H1 (cell line): ENCODE data around the gene PIM1. TPM values are rescaled to one million over a fixed set of nuclear protein-coding genes. Genes with fewer than 3 reads are reported as not detected.
A peak's percentile ranks its signal among the peaks of the same experiment; 100 is the strongest.

Experiments used
- CTCF ChIA-PET: fragments of 300-600 bp; sonication (Branson Sonifier 250); formaldehyde crosslinking; loops from one replicate; lab custom pipeline; 2021; ENCODE audit not compliant: partially characterized antibody; lab: Charles Lee
- POLR2A ChIA-PET: fragments of 300-600 bp; sonication (Branson Sonifier 250); formaldehyde crosslinking; loops from one replicate; lab custom pipeline; 2021; ENCODE audit warnings: inconsistent platforms; ENCODE audit not compliant: partially characterized antibody; lab: Charles Lee
- DNase-seq, 2 experiments: peaks; one replicate each; pipeline versions ENCODE4 v3.0.0 to v3.0.0-alpha.2; 2010 to 2022; ENCODE audit warnings: low spot score in 2 of 2, low read depth in 1 of 2, mixed read lengths in 1 of 2
- FAIRE-seq: peaks from 2 replicates; lab custom pipeline; 2011; peaks lifted over from hg19 to GRCh38; lab: Jason Lieb, UNC
- H2AFZ ChIP-seq: 2 replicates; pipeline ENCODE4 v1.8.1; 2012; ENCODE audit warnings: low read length, inconsistent platforms
- H2AK5ac ChIP-seq: 2 replicates; pipeline ENCODE4 v1.6.1; 2013; ENCODE audit warnings: low read depth, low read length
- H2BK120ac ChIP-seq: replicated peaks from 2 replicates; pipeline ENCODE3; 2013; ENCODE audit warnings: low read depth, low read length, inconsistent platforms
- H2BK12ac ChIP-seq: 2 replicates; pipeline ENCODE4 v1.6.1; 2013; ENCODE audit warnings: low read depth, low read length
- H2BK15ac ChIP-seq: 2 replicates; pipeline ENCODE4 v1.6.1; 2013; ENCODE audit warnings: low read length
- H2BK20ac ChIP-seq: 2 replicates; pipeline ENCODE4 v1.6.1; 2013; ENCODE audit warnings: low read length
- H2BK5ac ChIP-seq: 2 replicates; pipeline ENCODE4 v1.6.1; 2013; ENCODE audit warnings: low read depth, low read length
- H3K14ac ChIP-seq: 2 replicates; pipeline ENCODE4 v1.6.1; 2013; ENCODE audit warnings: inconsistent platforms; ENCODE audit not compliant: insufficient read length
- H3K18ac ChIP-seq: 2 replicates; pipeline ENCODE4 v1.6.1; 2013; ENCODE audit warnings: low read length; ENCODE audit errors: extremely low read depth
- H3K23ac ChIP-seq: 2 replicates; pipeline ENCODE4 v1.6.1; 2013; ENCODE audit warnings: inconsistent platforms; ENCODE audit not compliant: insufficient read length
- H3K23me2 ChIP-seq: 2 replicates; pipeline ENCODE4 v1.6.1; 2013; ENCODE audit warnings: low read depth, low read length
- H3K27ac ChIP-seq: 2 replicates; pipeline ENCODE4 v1.6.1; 2011; ENCODE audit warnings: low read depth, low read length, inconsistent platforms
- H3K27me3 ChIP-seq, 4 experiments: replicated peaks in 1 of 4; 1 replicate in 1 of 4; 2 replicates in 3 of 4; pipeline versions ENCODE4 v1.6.1 to v1.8.1; 2011 to 2013; ENCODE audit warnings: low read length in 3 of 4, mild to moderate bottlenecking in 3 of 4, inconsistent platforms in 2 of 4, mixed read lengths in 2 of 4, moderate library complexity in 1 of 4; ENCODE audit not compliant: control insufficient read depth in 3 of 4, insufficient read depth in 3 of 4; ENCODE audit errors: extremely low read depth in 1 of 4
- H3K36me3 ChIP-seq, 4 experiments: 2 replicates each; pipeline versions ENCODE4 v1.6.1 to v1.8.1; 2011 to 2013; ENCODE audit warnings: mild to moderate bottlenecking in 4 of 4, low read length in 3 of 4, moderate library complexity in 2 of 4, control low read depth in 1 of 4, inconsistent platforms in 1 of 4; ENCODE audit not compliant: insufficient read depth in 4 of 4, control insufficient read depth in 2 of 4
- H3K4ac ChIP-seq: replicated peaks from 2 replicates; pipeline ENCODE3; 2013; ENCODE audit warnings: low read length, low read depth, mixed read lengths, inconsistent platforms; ENCODE audit not compliant: insufficient read length
- H3K4me1 ChIP-seq, 4 experiments: replicated peaks in 1 of 4; 1 replicate in 1 of 4; 2 replicates in 3 of 4; pipeline versions ENCODE4 v1.6.1 to v1.8.1; 2011 to 2013; ENCODE audit warnings: low read length in 3 of 4, inconsistent platforms in 2 of 4, mixed read lengths in 1 of 4; ENCODE audit not compliant: insufficient read depth in 4 of 4, control insufficient read depth in 3 of 4
- H3K4me2 ChIP-seq, 2 experiments: 2 replicates each; pipeline versions ENCODE4 v1.6.1 to v1.8.1; 2011 to 2013; ENCODE audit warnings: low read depth in 2 of 2, low read length in 2 of 2, control low read depth in 1 of 2, inconsistent platforms in 1 of 2, mild to moderate bottlenecking in 1 of 2; ENCODE audit not compliant: insufficient read depth in 1 of 2
- H3K4me3 ChIP-seq, 4 experiments: fragments of 200-600, 300-600 bp in 1 of 4; sonication (generic), shearing (Covaris generic), sonication (Bioruptor Twin) in 1 of 4; 2 replicates each; pipeline versions ENCODE4 v1.5.1 to v1.8.1; 2011 to 2016; ENCODE audit warnings: low read length in 4 of 4, low read depth in 3 of 4, control low read depth in 2 of 4, inconsistent platforms in 2 of 4, mild to moderate bottlenecking in 2 of 4, mixed read lengths in 1 of 4, moderate library complexity in 1 of 4; ENCODE audit not compliant: insufficient read depth in 2 of 4; ENCODE audit errors: extremely low read depth in 1 of 4
- H3K56ac ChIP-seq: replicated peaks from 2 replicates; pipeline ENCODE3; 2013; ENCODE audit warnings: low read depth, mild to moderate bottlenecking, mixed read lengths, low read length, inconsistent platforms; ENCODE audit not compliant: insufficient read length
- H3K79me1 ChIP-seq: 2 replicates; pipeline ENCODE4 v1.6.1; 2013; ENCODE audit warnings: low read depth, low read length, control low read depth
- H3K79me2 ChIP-seq, 2 experiments: 2 replicates each; pipeline versions ENCODE4 v1.6.1 to v1.8.1; 2012 to 2013; ENCODE audit warnings: low read length in 2 of 2, mild to moderate bottlenecking in 2 of 2, inconsistent platforms in 1 of 2; ENCODE audit not compliant: insufficient read depth in 2 of 2, control insufficient read depth in 1 of 2
- H3K9ac ChIP-seq, 4 experiments: replicated peaks in 1 of 4; 1 replicate in 1 of 4; 2 replicates in 3 of 4; pipeline versions ENCODE4 v1.6.1 to v1.8.1; 2011 to 2013; ENCODE audit warnings: low read depth in 3 of 4, low read length in 3 of 4, control low read depth in 2 of 4, mild to moderate bottlenecking in 2 of 4, moderate library complexity in 2 of 4, inconsistent platforms in 1 of 4; ENCODE audit errors: extremely low read depth in 1 of 4
- H3K9me3 ChIP-seq, 2 experiments: 2 replicates each; pipeline versions ENCODE4 v1.6.1 to v1.8.1; 2012 to 2013; ENCODE audit warnings: mild to moderate bottlenecking in 2 of 2, moderate library complexity in 2 of 2, control low read depth in 1 of 2, inconsistent platforms in 1 of 2, low read depth in 1 of 2, low read length in 1 of 2, mixed read lengths in 1 of 2; ENCODE audit not compliant: insufficient read depth in 2 of 2
- H4K20me1 ChIP-seq, 2 experiments: replicated peaks in 1 of 2; 2 replicates each; pipeline versions ENCODE3 to v1.8.1; 2011 to 2013; ENCODE audit warnings: inconsistent platforms in 2 of 2, low read length in 2 of 2, mild to moderate bottlenecking in 1 of 2; ENCODE audit not compliant: insufficient read depth in 2 of 2, control insufficient read depth in 1 of 2
- H4K5ac ChIP-seq: 2 replicates; pipeline ENCODE4 v1.6.1; 2013; ENCODE audit warnings: low read length, low read depth, mixed read lengths, inconsistent platforms; ENCODE audit not compliant: insufficient read length
- H4K8ac ChIP-seq: 2 replicates; pipeline ENCODE4 v1.8.0; 2013; ENCODE audit warnings: mild to moderate bottlenecking, moderate library complexity, low read length, inconsistent platforms; ENCODE audit not compliant: insufficient read depth; ENCODE audit errors: extremely low read depth
- H4K91ac ChIP-seq: replicated peaks from 2 replicates; pipeline ENCODE3; 2013; ENCODE audit warnings: low read length, mixed read lengths, inconsistent platforms; ENCODE audit not compliant: insufficient read length
- BCL11A ChIP-seq, 2 experiments: IDR thresholded peaks; one replicate each; pipeline ENCODE4 v1.6.1; 2011; ENCODE audit warnings: low read depth in 2 of 2, low read length in 2 of 2, mild to moderate bottlenecking in 2 of 2
- CBX8 ChIP-seq: fragments of 300-800, 300-1000 bp; sonication (generic); IDR thresholded peaks from 2 replicates; pipeline ENCODE4 v1.7.1; 2016; ENCODE audit warnings: low read depth, low read length, borderline replicate concordance
- JUND ChIP-seq: IDR thresholded peaks from 2 replicates; pipeline ENCODE4 v1.6.1; 2011; ENCODE audit warnings: mild to moderate bottlenecking, improper control_type of control experiment, low read length
- KDM1A ChIP-seq: fragments of 200-600, 300-600 bp; sonication (generic); IDR thresholded peaks from 2 replicates; pipeline ENCODE4 v1.7.1; 2016; ENCODE audit warnings: mild to moderate bottlenecking, low read length, borderline replicate concordance
- KDM5A ChIP-seq: fragments of 200-600 bp; IDR thresholded peaks from 2 replicates; pipeline ENCODE4 v1.7.1; 2012; ENCODE audit warnings: mild to moderate bottlenecking, low read length, inconsistent platforms, mixed read lengths
- SP2 ChIP-seq: IDR thresholded peaks from 2 replicates; pipeline ENCODE4 v1.6.1; 2012; ENCODE audit warnings: mild to moderate bottlenecking, low read length, inconsistent platforms
- WGBS, 2 experiments: shearing (Covaris generic) in 1 of 2; methylation state at CpG; one replicate each; pipeline versions ENCODE4 v1.1.6 to v1.1.7; 2013 to 2015; ENCODE audit warnings: low lambda C conversion rate in 2 of 2, mixed read lengths in 2 of 2, inconsistent platforms in 1 of 2, low coverage in 1 of 2, missing lambda C conversion rate in 1 of 2; ENCODE audit not compliant: insufficient replicate concordance in 2 of 2, insufficient coverage in 1 of 2, insufficient read length in 1 of 2; ENCODE audit errors: extremely low coverage in 1 of 2, missing lambda C conversion rate in 1 of 2; 5-methylcytosine and 5-hydroxymethylcytosine counted together
- polyA plus RNA-seq, 7 experiments: library from polyadenylated mRNA; depleted of rRNA in 3 of 7; stranded (reverse) in 5 of 7; unstranded in 2 of 7; fragments of >200 nt in 5 of 7; fragments of 200-250 nt in 2 of 7; gene quantifications; 1 replicate in 5 of 7; 2 replicates in 1 of 7; 4 replicates in 1 of 7; pipeline versions ENCODE4 v1.2.1 to v1.2.3, GENCODE V29; 2011 to 2013; ENCODE audit warnings: missing spikeins in 2 of 7, mixed read lengths in 2 of 7
- total RNA-seq: library from RNA; stranded (reverse); fragmentation: NEBNext Ultra II Directional; extraction: Animal tissue kit (Norgen Biotek cat#: 25700); gene quantifications from 2 replicates; pipeline ENCODE4 v1.2.1, GENCODE V29; 2021

The PIM1 gene
- total and polyA plus RNA-seq, 2 of the 8 experiments (the other 6 are each of a cell fraction or from before 2014, with no cell fraction given) = 25.5 to 94.9 TPM

DNA sequence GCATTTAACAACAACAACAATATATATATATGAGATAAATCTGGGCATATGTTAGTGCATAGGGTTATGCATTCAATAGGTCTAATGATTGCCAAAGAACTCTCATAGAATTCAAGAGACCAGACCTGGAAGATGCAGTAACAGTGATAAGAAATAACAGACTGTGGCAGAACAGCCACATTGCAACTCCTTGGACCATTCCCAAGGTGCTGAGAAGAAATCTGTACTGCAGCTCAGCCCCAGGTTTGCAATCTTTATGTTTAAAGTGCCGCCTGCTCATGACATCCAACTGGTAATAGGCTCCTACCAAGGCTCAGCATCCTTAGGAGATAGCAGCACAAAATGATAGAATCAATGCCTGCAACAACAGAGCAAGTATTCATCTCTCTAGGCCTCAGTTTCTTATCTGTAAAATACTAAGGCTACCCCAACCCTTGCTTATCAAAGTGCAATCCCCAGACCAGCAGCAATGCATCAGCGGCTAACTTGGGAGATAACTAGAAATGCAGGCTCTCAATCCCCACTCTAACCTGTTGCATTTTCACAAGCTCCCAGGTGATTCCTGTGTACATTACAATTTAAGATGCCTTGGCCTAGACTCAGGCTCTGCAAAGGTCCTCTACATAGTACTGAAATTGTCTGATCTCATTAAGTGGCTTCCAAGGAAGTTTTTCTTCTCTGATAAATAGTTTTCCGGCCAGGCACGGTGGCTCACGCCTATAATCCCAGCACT is 30.6 kb upstream of the PIM1 start:
- ChIA-PET CTCF (interaction anchor here (0.7 to 9.0 kb wide), 12 partner anchors 9 to 101 kb away, joined by 3 to 59 read pairs (median 4); partner anchors contain the start of gene PIM1), POLR2A (interaction anchor here (0.6 to 39.1 kb wide), 14 partner anchors 10 to 87 kb away, joined by 3 to 1024 read pairs (median 14); partner anchors contain the start of gene PIM1)
- H3K79me2 ChIP-seq = peaks cover 15 to 28% of the 10 kb centered on the region in 2 experiments
- no peak overlapping the region for H4K5ac ChIP-seq
- no peaks in the 10 kb centered on the region for H3K9me3 ChIP-seq
- H3K4me3 ChIP-seq = peak overlapping the region in 1 of 4 experiments; percentile 13; a peak in 1 of 8 replicates
- H3K27me3 ChIP-seq = no peaks in the 10 kb centered on the region
- no peak overlapping the region for H3K14ac ChIP-seq
- H2BK20ac ChIP-seq = peak overlapping the region; percentile 53
- peak overlapping the region; percentile 84 for H2BK120ac ChIP-seq
- no peak overlapping the region for H2AFZ ChIP-seq
- H3K23me2 ChIP-seq = peaks cover 8% of the 10 kb centered on the region
- no peaks in the 10 kb centered on the region for H4K20me1 ChIP-seq
- H2AK5ac ChIP-seq = peak overlapping the region; percentile 69; the same call in 1 of the 2 replicates
- H3K79me1 ChIP-seq = 0 out of 2 replicates have a peak, but pooled peaks cover 5% of the 10 kb centered on the region
- H3K36me3 ChIP-seq = peaks cover 0 to 15% (median 1%) of the 10 kb centered on the region in 4 experiments; a peak in 2 of 8 replicates
- no peak overlapping the region for H3K27ac ChIP-seq
- H2BK15ac ChIP-seq = no peak overlapping the region
- peak overlapping the region; percentile 82; the same call in 1 of the 2 replicates for H2BK5ac ChIP-seq
- no peak for DNase-seq
- peak overlapping the region; percentile 5 for H4K91ac ChIP-seq
- H3K23ac ChIP-seq = no peak overlapping the region
- peak overlapping the region; percentile 99 for H2BK12ac ChIP-seq
- H3K18ac ChIP-seq = peak overlapping the region; percentile 65
- H3K4ac ChIP-seq = no peak overlapping the region
- H3K4me2 ChIP-seq = peak overlapping the region in 1 of 2 experiments; percentile 95; a peak in 2 of 4 replicates
- no peak for FAIRE-seq
- H3K4me1 ChIP-seq = peaks cover 11 to 38% (median 31%) of the 10 kb centered on the region in 4 experiments
- WGBS, 2 experiments = 86% methylated on average over 5 of the region's 5 CpGs; no CpG with 5 or more reads in 1 of the 2 experiments
- no peak overlapping the region for H3K56ac ChIP-seq
- no peak overlapping the region for H4K8ac ChIP-seq
- no peak overlapping the region for H3K9ac ChIP-seq
- TF ChIP-seq BCL11A (IDR thresholded peaks at IDR 0.05; ENCODE audit: low read depth in 2 of 2, low read length in 2 of 2) (no peak), JUND (no peak), KDM5A (no peak), SP2 (no peak), CBX8 (no peak), KDM1A (no peak)
